OCI-LY7 (cell line): ENCODE data around the gene NDUFAB1. TPM values are rescaled to one million over a fixed set of nuclear protein-coding genes. Genes with fewer than 3 reads are reported as not detected.

ENCODE experiments used
- BruUV-seq: library from RNA; stranded (reverse); fragments of 400-500 nt; replicated peaks from 2 replicates; lab custom pipeline; 2021; lab: Mats Ljungman, UMichigan
- CTCF ChIA-PET: fragments of 300-600 bp; sonication (Branson Sonifier 250); formaldehyde crosslinking; loops from one replicate; lab custom pipeline; 2022; ENCODE audit warnings: antibody characterized with exemption; ENCODE audit not compliant: unreplicated experiment; lab: Charles Lee
- POLR2A ChIA-PET: fragments of 300-600 bp; sonication (Branson Sonifier 250); formaldehyde crosslinking; loops from one replicate; lab custom pipeline; 2022; ENCODE audit warnings: antibody characterized with exemption; lab: Charles Lee
- DNase-seq: peaks from one replicate; pipeline ENCODE4 v3.0.0-alpha.2; 2015; ENCODE audit warnings: low spot score
- H2AFZ ChIP-seq: fragments of 200-600 bp; sonication (generic), shearing (Covaris generic); 2 replicates; pipeline ENCODE4 v1.6.1; 2014; ENCODE audit warnings: mild to moderate bottlenecking, antibody characterized with exemption, low read length, moderate library complexity
- H3K27ac ChIP-seq: fragments of 200-600 bp; sonication (generic); 2 replicates; pipeline ENCODE4 v1.5.1; 2014; ENCODE audit warnings: mixed run types, low read depth, mild to moderate bottlenecking, moderate library complexity, low read length, inconsistent platforms; ENCODE audit not compliant: poor library complexity, severe bottlenecking
- H3K36me3 ChIP-seq: fragments of 200-600 bp; sonication (generic); 2 replicates; pipeline ENCODE4 v1.6.1; 2014; ENCODE audit warnings: mild to moderate bottlenecking, antibody characterized with exemption, low read length, moderate library complexity, mixed read lengths; ENCODE audit not compliant: insufficient read depth
- H3K4me1 ChIP-seq: fragments of 200-600 bp; sonication (generic); 2 replicates; pipeline ENCODE4 v1.5.1; 2014; ENCODE audit warnings: mild to moderate bottlenecking, low read length; ENCODE audit not compliant: insufficient read depth, poor library complexity, severe bottlenecking
- H3K4me2 ChIP-seq: fragments of 200-600 bp; sonication (generic); 2 replicates; pipeline ENCODE4 v1.6.1; 2014; ENCODE audit warnings: mild to moderate bottlenecking, low read length
- H3K4me3 ChIP-seq: fragments of 200-600 bp; sonication (generic); 2 replicates; pipeline ENCODE4 v1.5.1; 2014; ENCODE audit warnings: mild to moderate bottlenecking, low read depth, low read length; ENCODE audit not compliant: poor library complexity, severe bottlenecking
- H3K79me2 ChIP-seq: fragments of 200-600 bp; sonication (generic); 2 replicates; pipeline ENCODE4 v1.6.1; 2016; ENCODE audit warnings: low read depth, mild to moderate bottlenecking, low read length, moderate library complexity, mixed read lengths; ENCODE audit not compliant: insufficient read depth
- H3K9me2 ChIP-seq: fragments of 200-600 bp; sonication (generic); 2 replicates; pipeline ENCODE4 v1.6.1; 2016; ENCODE audit warnings: mild to moderate bottlenecking, low read length, mixed read lengths; ENCODE audit not compliant: insufficient read depth
- H3K9me3 ChIP-seq: fragments of 200-600 bp; sonication (generic); 2 replicates; pipeline ENCODE4 v1.6.1; 2014; ENCODE audit warnings: mild to moderate bottlenecking, mixed run types, low read length, mixed read lengths
- H4K20me1 ChIP-seq: fragments of 200-600 bp; sonication (generic); 2 replicates; pipeline ENCODE4 v1.6.1; 2014; ENCODE audit warnings: mild to moderate bottlenecking, antibody characterized with exemption, low read length, moderate library complexity, mixed read lengths; ENCODE audit not compliant: insufficient read depth
- CTCF ChIP-seq: fragments of 200-600 bp; sonication (generic); conservative IDR thresholded peaks from 2 replicates; pipeline ENCODE4 v1.5.1; 2014; ENCODE audit warnings: mild to moderate bottlenecking, antibody characterized with exemption, low read length, moderate library complexity, mixed read lengths
- EZH2phosphoT487 ChIP-seq: fragments of 200-600 bp; sonication (generic); IDR thresholded peaks from 2 replicates; pipeline ENCODE4 v1.6.1; 2018; ENCODE audit warnings: low read depth, borderline replicate concordance, mild to moderate bottlenecking, mixed run types, antibody characterized with exemption, low read length, moderate library complexity, mixed read lengths
- intact Hi-C: fragments of 100-400 bp; cut with micrococcal nuclease; formaldehyde crosslinking; loops from one replicate; pipeline ENCODE4 v1.10.0; 2022; ENCODE audit not compliant: unreplicated experiment
- total RNA-seq, 2 experiments: library from RNA; depleted of rRNA in 1 of 2; stranded (reverse); fragments of >200 nt in 1 of 2; shearing (Covaris generic) in 1 of 2; gene quantifications; 2 replicates each; pipeline ENCODE4 v1.2.3, GENCODE V29; 2014 to 2022

The NDUFAB1 gene
- total RNA-seq, 2 experiments from 2014 or later: 149 to 159 TPM

GRCh38 chr16:23608194-23608593 lies 12.1 kb upstream of the NDUFAB1 start:
- Histone ChIP-seq H3K4me3 (no peak overlapping the region), H3K4me2 (no peak overlapping the region), H3K4me1 (no peaks in the 10 kb centered on the region), H3K9me2 (no peaks in the 10 kb centered on the region), H3K36me3 (peaks cover 69% of the 10 kb centered on the region), H3K9me3 (no peaks in the 10 kb centered on the region), H4K20me1 (no peaks in the 10 kb centered on the region), H3K79me2 (no peaks in the 10 kb centered on the region), H3K27ac (no peak overlapping the region), H2AFZ (no peak overlapping the region)
- CTCF ChIA-PET: no interaction called here
- TF ChIP-seq EZH2phosphoT487 (no peak), CTCF (no peak)
- POLR2A ChIA-PET: no interaction called here
- intact Hi-C loops: no loop called here
- no peak for DNase-seq
- BruUV-seq: TSS peak; percentile 29

GRCh38 chr16:23607726-23608125 lies 11.6 kb upstream of the NDUFAB1 start:
- H3K9me2 ChIP-seq: no peaks in the 10 kb centered on the region
- POLR2A ChIA-PET: interaction anchor here (0.9 to 1.7 kb wide), 2 partner anchors 34 to 36 kb away, joined by 3 to 10 read pairs; no protein-coding TSS in a partner anchor
- CTCF ChIA-PET: no interaction called here
- intact Hi-C loops: no loop called here
- H3K4me1 ChIP-seq: no peaks in the 10 kb centered on the region
- DNase-seq: no peak
- H2AFZ ChIP-seq: no peak overlapping the region
- no peak overlapping the region for H3K27ac ChIP-seq
- H3K79me2 ChIP-seq: no peaks in the 10 kb centered on the region
- TF ChIP-seq EZH2phosphoT487 (no peak), CTCF (no peak)
- no peaks in the 10 kb centered on the region for H4K20me1 ChIP-seq
- H3K36me3 ChIP-seq: peaks cover 71% of the 10 kb centered on the region
- BruUV-seq: no TSS peak
- H3K4me2 ChIP-seq: no peak overlapping the region
- H3K4me3 ChIP-seq: no peak overlapping the region
- H3K9me3 ChIP-seq: no peaks in the 10 kb centered on the region

GRCh38 chr16:23597003-23597756 lies 1.1 kb upstream of the NDUFAB1 start:
- ChIA-PET CTCF (interaction anchor here (0.7 to 1.1 kb wide), 3 partner anchors 39 to 81 kb away, joined by 3 to 7 read pairs (median 3); partner anchors contain the start of genes EARS2 and UBFD1), POLR2A (interaction anchor here (0.7 to 1.3 kb wide), 5 partner anchors 24 to 584 kb away, joined by 3 to 7 read pairs (median 3); no protein-coding TSS in a partner anchor)
- H3K27ac ChIP-seq: peak overlapping the region; percentile 57
- peaks cover 41% of the 10 kb centered on the region for H3K79me2 ChIP-seq
- peak overlapping the region; percentile 96 for H3K4me3 ChIP-seq
- H2AFZ ChIP-seq: peak overlapping the region; percentile 61; the same call in 1 of the 2 replicates
- peak; percentile 79 for TF ChIP-seq CTCF
- no peak for TF ChIP-seq EZH2phosphoT487
- intact Hi-C loops: loop anchor here (2.0 to 5.0 kb wide), 2 partner anchors 90 to 145 kb away; partner anchors contain the start of gene COG7
- H3K9me3 ChIP-seq: no peaks in the 10 kb centered on the region
- H3K4me1 ChIP-seq: peaks cover 21% of the 10 kb centered on the region
- H3K4me2 ChIP-seq: peak overlapping the region; percentile 75
- H3K36me3 ChIP-seq: peaks cover 41% of the 10 kb centered on the region
- peak; percentile 83 for DNase-seq
- BruUV-seq: no TSS peak
- H3K9me2 ChIP-seq: no peaks in the 10 kb centered on the region
- H4K20me1 ChIP-seq: peaks cover 7% of the 10 kb centered on the region; the same call in 1 of the 2 replicates
